ENCODE results near the gene BDKRB1.

- TF ChIP-seq, protein P1, sequence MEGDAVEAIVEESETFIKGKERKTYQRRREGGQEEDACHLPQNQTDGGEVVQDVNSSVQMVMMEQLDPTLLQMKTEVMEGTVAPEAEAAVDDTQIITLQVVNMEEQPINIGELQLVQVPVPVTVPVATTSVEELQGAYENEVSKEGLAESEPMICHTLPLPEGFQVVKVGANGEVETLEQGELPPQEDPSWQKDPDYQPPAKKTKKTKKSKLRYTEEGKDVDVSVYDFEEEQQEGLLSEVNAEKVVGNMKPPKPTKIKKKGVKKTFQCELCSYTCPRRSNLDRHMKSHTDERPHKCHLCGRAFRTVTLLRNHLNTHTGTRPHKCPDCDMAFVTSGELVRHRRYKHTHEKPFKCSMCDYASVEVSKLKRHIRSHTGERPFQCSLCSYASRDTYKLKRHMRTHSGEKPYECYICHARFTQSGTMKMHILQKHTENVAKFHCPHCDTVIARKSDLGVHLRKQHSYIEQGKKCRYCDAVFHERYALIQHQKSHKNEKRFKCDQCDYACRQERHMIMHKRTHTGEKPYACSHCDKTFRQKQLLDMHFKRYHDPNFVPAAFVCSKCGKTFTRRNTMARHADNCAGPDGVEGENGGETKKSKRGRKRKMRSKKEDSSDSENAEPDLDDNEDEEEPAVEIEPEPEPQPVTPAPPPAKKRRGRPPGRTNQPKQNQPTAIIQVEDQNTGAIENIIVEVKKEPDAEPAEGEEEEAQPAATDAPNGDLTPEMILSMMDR (IDR thresholded peaks at IDR 0.05 in 8 of 11, conservative IDR thresholded peaks at IDR 0.05 in 3 of 11), result no peak
- no peak for TF ChIP-seq POLR2AphosphoS5 (IDR thresholded peaks at IDR 0.05)
Measured at GRCh38 chr14:96239711-96240141, 16.3 kb upstream of the BDKRB1 start.
